Peyer's patch (tissue), 4 donors: Measurements from ENCODE around the gene RHOT1. TPM values are rescaled to one million over a fixed set of nuclear protein-coding genes. Genes with fewer than 3 reads are reported as not detected.
A peak's percentile ranks its signal among the peaks of the same experiment; 100 is the strongest.
"Not testable (repeated sequence)": the region's sequence is repeated elsewhere in the genome, so short reads cannot be mapped to it uniquely, and the experiment has no call there.

Experiments
- DNase-seq, 3 donors: peaks; one replicate each; pipeline ENCODE4 v3.0.0-alpha.2; 2017 to 2019
- H3K27ac ChIP-seq, 4 donors: fragments of 200-600 bp; sonication (generic); one replicate each; pipeline ENCODE4 v1.5.1; 2016 to 2019
- H3K27me3 ChIP-seq, 2 donors: fragments of 200-600 bp; sonication (generic); one replicate each; pipeline ENCODE4 v1.5.1; 2019
- H3K36me3 ChIP-seq, 3 donors: fragments of 200-600 bp; sonication (generic); one replicate each; pipeline ENCODE4 v1.5.1; 2016 to 2019
- H3K4me1 ChIP-seq, 4 donors: fragments of 200-600 bp; sonication (generic); one replicate each; pipeline ENCODE4 v1.5.1; 2016 to 2019
- H3K4me3 ChIP-seq, 4 donors: fragments of 200-600 bp; sonication (generic); 1 replicate in 3 of 4; 2 replicates in 1 of 4; pipeline ENCODE4 v1.5.1; 2016 to 2019; ENCODE audit warnings: mild to moderate bottlenecking in 1 of 4
- H3K9me3 ChIP-seq, 4 donors: fragments of 200-600 bp; sonication (generic); one replicate each; pipeline ENCODE4 v1.5.1; 2016 to 2019; ENCODE audit warnings: mild to moderate bottlenecking in 1 of 4
- CTCF ChIP-seq, 6 experiments: fragments of 450-650 bp in 4 of 6; fragments of 200-600 bp in 2 of 6; sonication (generic) in 1 of 6; IDR thresholded peaks; one replicate each; pipeline ENCODE4 v1.5.1; 2017 to 2019; ENCODE audit warnings: antibody characterized with exemption in 6 of 6, mild to moderate bottlenecking in 3 of 6, moderate library complexity in 1 of 6
- POLR2A ChIP-seq, 2 donors: fragments of 450-650 bp; IDR thresholded peaks; one replicate each; pipeline ENCODE4 v1.5.1; 2017; ENCODE audit warnings: antibody characterized with exemption in 2 of 2, mild to moderate bottlenecking in 2 of 2, moderate library complexity in 2 of 2
- total RNA-seq, 4 donors: library from RNA; depleted of rRNA; stranded (reverse); fragments of >200 nt; gene quantifications; one replicate each; pipeline ENCODE4 v1.1.0, GENCODE V29; 2016

Gene RHOT1
- total RNA-seq, 4 donors from 2014 or later = 31.4 to 54.9 (median 47.7) TPM

DNA sequence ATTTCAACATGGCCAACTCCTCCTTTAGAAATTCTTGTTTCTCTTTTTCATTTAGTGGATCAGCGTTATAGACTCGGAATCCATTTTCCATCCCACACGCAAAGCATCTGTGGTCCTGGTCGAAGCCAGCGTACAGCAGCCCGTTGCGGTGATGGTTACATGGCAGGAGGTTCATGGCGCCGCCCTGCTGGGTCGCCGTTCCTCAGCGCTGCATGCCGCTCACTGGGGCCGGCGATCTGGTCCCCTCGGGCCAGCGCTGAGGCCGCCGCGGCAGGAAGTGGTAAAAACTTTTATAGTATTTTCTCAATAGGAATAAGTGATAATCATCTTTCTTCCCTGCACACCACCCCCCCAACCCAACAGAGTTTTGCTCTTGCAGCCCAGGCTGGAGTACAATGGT, 29.9 kb upstream of the RHOT1 start:
- Histone ChIP-seq H3K27ac (no peak overlapping the region), H3K4me1 (peaks cover 0 to 9% (median 0%) of the 10 kb centered on the region in 4 donors), H3K36me3 (no peaks in the 10 kb centered on the region), H3K4me3 (no peak overlapping the region), H3K9me3 (no peaks in the 10 kb centered on the region), H3K27me3 (no peaks in the 10 kb centered on the region)
- DNase-seq = no peak
- TF ChIP-seq CTCF (IDR thresholded peaks at IDR 0.05) (no peak), POLR2A (IDR thresholded peaks at IDR 0.05) (no peak)

- Histone ChIP-seq H3K4me1 (peaks cover 0 to 9% (median 0%) of the 10 kb centered on the region in 4 donors), H3K4me3 (no peak overlapping the region), H3K9me3 (no peaks in the 10 kb centered on the region), H3K36me3 (no peaks in the 10 kb centered on the region), H3K27ac (no peak overlapping the region), H3K27me3 (no peaks in the 10 kb centered on the region)
- no peak for TF ChIP-seq POLR2A (IDR thresholded peaks at IDR 0.05)
- TF ChIP-seq CTCF (IDR thresholded peaks at IDR 0.05) = no peak
- no peak for DNase-seq
These were observed 27.8 kb upstream of the RHOT1 start for GRCh38 chr17:32114536-32114935.

- not testable (repeated sequence) for H3K27ac ChIP-seq, H3K4me1 ChIP-seq, H3K9me3 ChIP-seq, H3K4me3 ChIP-seq, DNase-seq, H3K27me3 ChIP-seq, H3K36me3 ChIP-seq
These were observed 26.8 kb upstream of the RHOT1 start for GRCh38 chr17:32115546-32115945.

- TF ChIP-seq POLR2A (IDR thresholded peaks at IDR 0.05) = no peak
- no peak for TF ChIP-seq CTCF (IDR thresholded peaks at IDR 0.05)
- Histone ChIP-seq H3K36me3 (no peaks in the 10 kb centered on the region), H3K9me3 (no peaks in the 10 kb centered on the region), H3K4me3 (no peak overlapping the region), H3K4me1 (peaks cover 0 to under 1% (median 0%) of the 10 kb centered on the region in 4 donors), H3K27me3 (no peaks in the 10 kb centered on the region), H3K27ac (no peak overlapping the region)
- no peak for DNase-seq
These were observed 25.4 kb upstream of the RHOT1 start for GRCh38 chr17:32116937-32117336.

DNA sequence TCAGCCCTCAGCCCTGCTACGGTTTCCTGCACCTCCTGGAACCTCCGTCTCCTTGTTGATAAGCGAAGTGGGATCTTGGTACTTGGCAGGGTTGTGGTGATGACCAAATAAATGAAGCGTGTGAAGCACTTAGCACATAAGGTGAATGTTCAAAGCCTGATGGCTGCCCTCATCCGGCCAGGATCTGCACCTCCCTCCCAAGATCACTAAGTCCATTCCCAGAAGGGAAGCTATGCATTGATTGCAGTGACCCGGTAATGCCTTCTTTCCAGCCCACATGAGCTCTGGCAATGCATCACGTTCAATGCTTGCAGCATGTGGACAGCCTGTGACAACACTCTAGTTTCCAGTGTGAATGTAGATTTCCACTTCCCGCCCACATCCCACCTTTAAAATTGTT, 24.9 kb upstream of the RHOT1 start:
- no peaks in the 10 kb centered on the region for H3K9me3 ChIP-seq
- no peaks in the 10 kb centered on the region for H3K27me3 ChIP-seq
- no peak overlapping the region for H3K27ac ChIP-seq
- TF ChIP-seq CTCF (IDR thresholded peaks at IDR 0.05) = peak in 1 of 6 experiments; percentile 3
- TF ChIP-seq POLR2A (IDR thresholded peaks at IDR 0.05) = no peak
- H3K36me3 ChIP-seq = no peaks in the 10 kb centered on the region
- DNase-seq = no peak
- no peaks in the 10 kb centered on the region for H3K4me1 ChIP-seq
- no peak overlapping the region for H3K4me3 ChIP-seq

- H3K4me1 ChIP-seq, H3K27ac ChIP-seq, H3K4me3 ChIP-seq, H3K27me3 ChIP-seq, H3K36me3 ChIP-seq, DNase-seq, H3K9me3 ChIP-seq: not testable (repeated sequence)
These were observed 24.2 kb upstream of the RHOT1 start for GRCh38 chr17:32118088-32118487.

GRCh38 chr17:32118835-32119234, 23.5 kb upstream of the RHOT1 start:
- no peaks in the 10 kb centered on the region for H3K27me3 ChIP-seq
- no peaks in the 10 kb centered on the region for H3K9me3 ChIP-seq
- TF ChIP-seq POLR2A (IDR thresholded peaks at IDR 0.05) (no peak), CTCF (IDR thresholded peaks at IDR 0.05) (no peak)
- no peaks in the 10 kb centered on the region for H3K4me1 ChIP-seq
- H3K36me3 ChIP-seq = no peaks in the 10 kb centered on the region
- no peak overlapping the region for H3K27ac ChIP-seq
- no peak overlapping the region for H3K4me3 ChIP-seq
- no peak for DNase-seq
